ENCODE results near the gene DOCK10. TPM values are rescaled to one million over a fixed set of nuclear protein-coding genes. Genes with fewer than 3 reads are reported as not detected.

The DOCK10 gene
- total RNA-seq, 2 experiments from 2014 or later: 191 to 198 TPM

DNA sequence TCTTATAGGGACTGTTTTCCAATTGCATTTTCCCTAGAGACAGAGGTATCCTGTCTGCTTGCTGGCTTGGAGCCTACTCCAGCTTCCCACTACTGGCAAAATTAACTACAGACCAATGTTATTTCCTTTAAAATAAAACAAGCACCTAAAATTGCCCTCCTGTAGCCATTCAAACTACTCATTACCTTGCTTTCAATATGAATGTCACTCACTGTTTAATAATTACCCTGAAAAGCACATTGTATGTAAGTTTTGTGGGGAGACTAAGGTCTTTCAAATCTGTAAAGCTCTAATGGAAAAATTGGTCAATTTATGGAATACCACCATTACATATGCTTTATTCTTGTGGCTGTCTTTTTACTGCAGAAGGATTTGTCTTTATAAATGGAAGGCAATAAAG lies 87.3 kb downstream of the DOCK10 start:
- H3K4me3 Mint-ChIP-seq: no peak overlapping the region
- ATAC-seq (no peak), DNase-seq (no peak)
- POLR2A ChIA-PET: interaction anchor here (0.6 to 1.4 kb wide), 4 partner anchors 9 to 30 kb away, joined by 3 read pairs; no protein-coding TSS in a partner anchor
- CTCF ChIA-PET: interaction anchor here (1.3 kb wide), 1 partner anchor 47 kb away, joined by 4 read pairs; no protein-coding TSS in a partner anchor
- peak overlapping the region; percentile 63 for H3K27ac Mint-ChIP-seq
- H3K4me1 Mint-ChIP-seq (ENCODE audit: low read depth): peaks cover 88% of the 10 kb centered on the region
- TF ChIP-seq, protein P1, sequence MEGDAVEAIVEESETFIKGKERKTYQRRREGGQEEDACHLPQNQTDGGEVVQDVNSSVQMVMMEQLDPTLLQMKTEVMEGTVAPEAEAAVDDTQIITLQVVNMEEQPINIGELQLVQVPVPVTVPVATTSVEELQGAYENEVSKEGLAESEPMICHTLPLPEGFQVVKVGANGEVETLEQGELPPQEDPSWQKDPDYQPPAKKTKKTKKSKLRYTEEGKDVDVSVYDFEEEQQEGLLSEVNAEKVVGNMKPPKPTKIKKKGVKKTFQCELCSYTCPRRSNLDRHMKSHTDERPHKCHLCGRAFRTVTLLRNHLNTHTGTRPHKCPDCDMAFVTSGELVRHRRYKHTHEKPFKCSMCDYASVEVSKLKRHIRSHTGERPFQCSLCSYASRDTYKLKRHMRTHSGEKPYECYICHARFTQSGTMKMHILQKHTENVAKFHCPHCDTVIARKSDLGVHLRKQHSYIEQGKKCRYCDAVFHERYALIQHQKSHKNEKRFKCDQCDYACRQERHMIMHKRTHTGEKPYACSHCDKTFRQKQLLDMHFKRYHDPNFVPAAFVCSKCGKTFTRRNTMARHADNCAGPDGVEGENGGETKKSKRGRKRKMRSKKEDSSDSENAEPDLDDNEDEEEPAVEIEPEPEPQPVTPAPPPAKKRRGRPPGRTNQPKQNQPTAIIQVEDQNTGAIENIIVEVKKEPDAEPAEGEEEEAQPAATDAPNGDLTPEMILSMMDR (IDR thresholded peaks at IDR 0.05): no peak
- intact Hi-C loops (cut with micrococcal nuclease): no loop called here
- H3K27me3 Mint-ChIP-seq: no peaks in the 10 kb centered on the region
- H3K9me3 Mint-ChIP-seq: peaks cover 2% of the 10 kb centered on the region
- peaks cover 43% of the 10 kb centered on the region for H3K36me3 Mint-ChIP-seq (ENCODE audit: low read depth)

DNA sequence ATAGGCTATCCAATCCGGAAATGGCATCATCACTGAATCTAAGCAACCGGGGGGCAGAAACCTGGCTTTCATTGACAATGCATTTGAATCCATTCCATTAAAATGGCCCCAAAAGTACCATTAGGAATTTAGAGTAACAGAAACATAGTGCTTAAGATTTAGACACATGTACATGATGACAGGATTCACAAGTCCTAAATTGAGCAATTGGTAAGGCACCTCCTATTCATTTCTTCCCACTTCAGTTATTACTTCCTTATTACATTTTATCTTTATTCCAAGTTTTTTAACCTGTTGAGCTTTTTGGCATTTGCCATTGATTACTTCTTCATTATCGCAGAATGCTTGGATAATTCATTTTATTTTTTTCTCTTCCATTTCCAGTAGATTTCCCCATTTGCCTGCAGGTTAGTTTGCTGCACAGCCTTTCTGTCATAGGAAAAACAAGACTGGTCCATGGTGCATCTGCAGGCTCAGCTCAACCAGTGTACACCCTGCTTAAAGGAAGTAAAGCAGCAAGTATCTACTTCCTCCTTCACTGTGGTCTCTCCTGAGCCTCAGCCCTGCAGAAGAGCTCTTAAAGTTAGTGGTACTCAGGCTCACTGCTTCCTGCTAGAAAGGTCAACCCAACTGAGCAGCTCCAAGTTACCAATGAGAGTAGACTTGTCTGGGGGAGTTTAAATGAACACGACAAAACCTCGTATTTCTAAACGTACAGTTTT lies 89.2 kb downstream of the DOCK10 start:
- peaks cover 2% of the 10 kb centered on the region for H3K9me3 Mint-ChIP-seq
- peaks cover 55% of the 10 kb centered on the region for H3K36me3 Mint-ChIP-seq (ENCODE audit: low read depth)
- ChIA-PET POLR2A (interaction anchor here (0.6 to 4.6 kb wide), 9 partner anchors 9 to 80 kb away, joined by 3 to 24 read pairs (median 4); no protein-coding TSS in a partner anchor), CTCF (interaction anchor here (0.8 to 1.0 kb wide), 3 partner anchors 15 to 55 kb away, joined by 3 to 4 read pairs (median 3); no protein-coding TSS in a partner anchor)
- H3K4me3 Mint-ChIP-seq: peak overlapping the region; percentile 50
- peak; percentile 71 for DNase-seq
- intact Hi-C loops (cut with micrococcal nuclease): loop anchor here (2.0 kb wide), 1 partner anchor 16 kb away; no protein-coding TSS in a partner anchor
- H3K4me1 Mint-ChIP-seq (ENCODE audit: low read depth): peaks cover 90% of the 10 kb centered on the region
- ATAC-seq: peak; percentile 83
- no peaks in the 10 kb centered on the region for H3K27me3 Mint-ChIP-seq
- peak overlapping the region; percentile 87 for H3K27ac Mint-ChIP-seq
- TF ChIP-seq, protein P1 (IDR thresholded peaks at IDR 0.05): no peak

DNA sequence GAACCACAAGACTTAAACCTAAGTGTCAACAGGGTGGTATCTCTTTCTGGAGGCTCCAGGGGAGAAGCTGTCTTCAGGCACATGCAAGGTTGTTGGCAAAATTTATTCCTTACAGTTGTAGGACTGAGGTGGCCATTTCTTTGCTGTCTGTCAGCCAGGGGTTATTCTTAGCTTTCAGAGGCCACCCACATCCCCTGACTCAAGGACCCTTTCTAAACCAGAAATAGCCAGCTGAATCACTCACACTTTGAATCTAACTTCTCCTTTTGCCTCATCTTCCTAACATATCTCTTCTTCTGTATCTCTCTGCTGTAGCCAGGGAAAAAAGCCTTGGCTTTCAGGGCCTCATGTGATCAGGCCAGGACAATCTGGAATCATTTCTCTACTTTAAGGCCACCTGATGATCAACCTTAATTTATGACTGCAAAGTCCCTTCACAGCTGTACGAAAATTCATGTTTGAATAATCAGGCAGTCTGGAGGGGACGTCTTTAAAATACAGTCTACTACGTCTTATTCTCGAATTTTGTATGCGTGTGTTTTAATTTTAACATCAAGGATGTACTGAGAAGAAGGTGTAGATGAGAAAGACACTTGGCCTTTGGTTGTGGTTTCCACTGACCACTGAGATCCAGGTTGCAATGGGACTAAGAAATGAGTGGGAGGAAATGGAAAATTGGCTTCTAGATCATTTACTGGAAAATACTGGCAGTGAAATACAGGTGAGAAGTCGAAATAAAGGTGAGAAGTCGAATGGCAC lies 90.4 kb downstream of the DOCK10 start:
- POLR2A ChIA-PET: interaction anchor here (0.8 to 4.6 kb wide), 9 partner anchors 15 to 87 kb away, joined by 3 to 24 read pairs (median 5); no protein-coding TSS in a partner anchor
- Mint-ChIP-seq H3K4me3 (peak overlapping the region; percentile 41), H3K36me3 (ENCODE audit: low read depth) (peaks cover 49% of the 10 kb centered on the region), H3K9me3 (peaks cover 2% of the 10 kb centered on the region), H3K27ac (peak overlapping the region; percentile 95), H3K4me1 (ENCODE audit: low read depth) (peaks cover 88% of the 10 kb centered on the region), H3K27me3 (no peaks in the 10 kb centered on the region)
- intact Hi-C loops (cut with micrococcal nuclease): loop anchor here (2.0 kb wide), 1 partner anchor 17 kb away; no protein-coding TSS in a partner anchor
- peak; percentile 55 for ATAC-seq
- CTCF ChIA-PET: interaction anchor here (0.7 kb wide), 1 partner anchor 24 kb away, joined by 3 read pairs; no protein-coding TSS in a partner anchor
- DNase-seq: peak; percentile 65
- TF ChIP-seq, protein P1 (IDR thresholded peaks at IDR 0.05): no peak

DNA sequence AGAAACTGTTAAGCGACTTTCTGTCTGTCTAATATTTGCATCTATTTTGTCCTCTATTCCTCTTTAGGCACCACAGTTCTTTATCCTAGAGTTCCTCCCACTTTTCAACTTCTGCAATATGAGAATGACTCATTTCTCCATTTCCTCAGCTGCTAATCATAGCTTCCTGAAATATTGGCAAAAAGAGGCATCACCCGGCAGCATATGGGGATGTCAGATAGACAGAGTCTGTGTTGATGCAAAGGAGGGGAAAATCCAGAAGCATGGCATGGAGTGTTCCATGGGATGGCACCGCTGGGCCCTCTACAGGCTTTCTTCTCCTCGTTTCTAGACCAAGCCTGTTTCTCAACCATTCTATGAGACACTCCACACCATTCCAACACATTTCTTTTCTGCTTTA lies 93.4 kb downstream of the DOCK10 start:
- TF ChIP-seq, protein P1 (IDR thresholded peaks at IDR 0.05): no peak
- ChIA-PET CTCF (interaction anchor here (0.6 to 2.3 kb wide), 9 partner anchors 8 to 1007 kb away, joined by 3 to 6 read pairs (median 4); no protein-coding TSS in a partner anchor), POLR2A (interaction anchor here (0.6 to 1.5 kb wide), 4 partner anchors 37 to 1154 kb away, joined by 3 to 7 read pairs (median 3); no protein-coding TSS in a partner anchor)
- ATAC-seq (no peak), DNase-seq (no peak)
- Mint-ChIP-seq H3K27me3 (no peaks in the 10 kb centered on the region), H3K36me3 (ENCODE audit: low read depth) (peaks cover 56% of the 10 kb centered on the region), H3K9me3 (peaks cover 2% of the 10 kb centered on the region), H3K27ac (peak overlapping the region; percentile 73), H3K4me3 (no peak overlapping the region), H3K4me1 (ENCODE audit: low read depth) (peaks cover 67% of the 10 kb centered on the region)
- intact Hi-C loops (cut with micrococcal nuclease): loop anchor here (5.0 kb wide), 2 partner anchors 33 to 53 kb away; no protein-coding TSS in a partner anchor

Data from activated CD8-positive, alpha-beta T cell treated with anti-CD3 and anti-CD28 coated beads for 36 hours (primary cell).